HG03521 (cell line): Measurements from ENCODE around the gene PCDH12.
"Not testable (repeated sequence)": the region's sequence is repeated elsewhere in the genome, so short reads cannot be mapped to it uniquely, and the experiment has no call there.

Source experiments
- ATAC-seq: cut with Tn5 transposase; IDR thresholded peaks from one replicate; pipeline ENCODE4 v1.9.1; 2021; ENCODE audit warnings: mild to moderate bottlenecking, moderate library complexity; ENCODE audit not compliant: unreplicated experiment

The PCDH12 gene

GRCh38 chr5:141941307-141941706, 16.7 kb downstream of the PCDH12 start:
- ATAC-seq, result no peak

GRCh38 chr5:141940695-141941271, 17.2 kb downstream of the PCDH12 start:
- no peak for ATAC-seq

- no peak for ATAC-seq
Measured at GRCh38 chr5:141935538-141935937, 22.5 kb downstream of the PCDH12 start.

DNA sequence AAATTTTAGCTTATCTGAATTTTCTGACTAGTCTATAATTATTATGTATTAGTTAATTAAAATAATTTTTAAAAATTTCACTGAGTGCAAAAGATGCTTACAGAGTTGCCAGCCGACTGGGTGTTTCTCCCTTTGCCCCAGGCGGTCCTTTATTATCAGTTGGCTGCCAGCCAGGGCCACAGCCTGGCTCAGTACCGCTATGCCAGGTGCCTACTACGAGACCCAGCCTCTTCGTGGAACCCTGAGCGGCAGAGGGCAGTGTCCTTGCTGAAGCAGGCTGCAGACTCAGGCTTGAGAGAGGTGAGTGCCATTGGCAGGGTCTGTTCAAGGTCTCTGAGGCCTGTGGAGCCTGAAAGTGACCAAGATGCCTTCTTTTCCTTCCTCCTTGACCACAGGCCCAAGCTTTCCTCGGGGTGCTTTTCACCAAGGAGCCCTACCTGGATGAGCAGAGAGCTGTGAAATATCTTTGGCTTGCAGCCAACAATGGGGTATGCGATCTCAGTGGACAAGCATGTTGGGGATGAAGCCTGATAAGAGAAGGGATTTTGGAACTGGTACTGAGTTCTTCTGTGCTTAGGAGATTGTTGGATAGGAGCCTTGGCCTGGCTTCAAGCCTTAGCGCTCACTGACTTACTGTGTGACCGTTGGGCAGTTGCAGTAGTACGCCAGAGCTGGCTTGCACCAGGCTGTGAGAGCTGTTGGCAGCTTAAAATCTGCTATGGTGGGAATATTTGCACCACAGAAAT, 23.7 kb downstream of the PCDH12 start:
- no peak for ATAC-seq

DNA sequence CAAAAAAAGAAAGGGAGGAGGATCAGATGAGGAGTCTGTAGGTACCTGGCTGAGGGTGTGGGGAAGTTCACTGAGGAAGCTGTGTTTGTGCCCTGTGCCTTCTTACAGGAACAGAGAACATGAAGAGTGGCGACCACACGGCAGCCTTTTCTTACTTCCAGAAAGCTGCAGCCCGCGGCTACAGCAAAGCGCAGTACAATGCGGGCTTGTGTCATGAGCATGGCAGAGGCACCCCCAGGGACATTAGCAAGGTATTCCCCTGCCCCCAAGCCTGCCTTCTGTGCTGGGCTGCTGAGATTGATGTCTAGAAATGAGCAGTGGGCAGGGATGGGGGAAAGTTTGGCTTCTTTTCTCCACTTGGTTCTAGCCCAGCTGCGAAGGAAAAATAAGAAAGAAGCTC, 24.9 kb downstream of the PCDH12 start:
- no peak for ATAC-seq

DNA sequence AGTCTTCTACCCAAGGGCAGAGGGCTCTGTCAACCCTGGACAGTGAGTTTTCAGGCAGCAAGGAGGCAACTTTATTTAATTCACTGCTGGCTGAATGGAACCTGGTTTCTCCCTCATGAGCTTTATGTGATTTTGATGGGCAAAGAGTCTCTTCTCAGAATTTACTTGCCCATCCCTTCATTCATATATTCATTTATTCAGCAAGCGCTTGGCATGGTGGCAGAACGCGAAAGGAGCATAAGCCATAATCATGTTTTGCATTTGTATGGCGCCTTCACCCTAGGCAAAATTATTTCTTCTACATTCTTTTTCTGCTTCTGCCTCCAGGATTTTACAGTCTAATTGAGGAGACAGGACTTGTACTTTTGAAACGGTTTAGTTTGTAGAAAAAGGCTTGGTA, 26.3 kb downstream of the PCDH12 start:
- no peak for ATAC-seq

DNA sequence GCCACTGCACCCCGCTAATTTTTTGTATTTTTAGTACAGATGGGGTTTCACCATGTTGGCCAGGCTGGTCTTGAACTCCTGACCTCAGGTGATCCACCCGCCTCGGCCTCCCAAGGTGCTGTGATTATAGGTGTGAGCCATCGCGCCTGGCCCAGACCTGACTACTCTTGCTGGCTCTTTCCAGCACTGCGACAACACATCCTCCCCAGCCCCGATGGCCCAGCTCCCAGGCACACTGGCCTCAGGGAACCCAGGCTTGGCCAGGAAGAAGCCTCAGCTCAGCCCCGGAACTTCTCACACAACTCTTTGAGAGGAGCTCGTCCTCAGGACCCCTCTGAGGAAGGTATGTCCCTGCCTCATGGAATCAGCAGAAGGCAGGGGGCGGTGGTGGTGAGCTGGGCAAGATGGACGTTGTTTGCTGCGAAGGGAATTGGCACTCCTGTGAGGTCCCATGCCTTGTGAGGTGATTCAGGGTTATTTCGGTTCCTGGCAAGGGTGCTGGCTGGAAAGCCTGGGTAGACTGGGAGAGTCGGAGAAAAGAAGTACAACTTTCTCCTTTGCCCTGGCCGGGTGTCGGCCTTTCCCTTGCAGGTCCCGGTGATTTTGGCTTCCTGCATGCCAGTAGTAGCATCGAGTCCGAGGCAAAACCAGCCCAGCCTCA, 28.5 kb downstream of the PCDH12 start:
- ATAC-seq, result no peak

- no peak for ATAC-seq
Measured at GRCh38 chr5:141928051-141928450, 30.0 kb downstream of the PCDH12 start.

DNA sequence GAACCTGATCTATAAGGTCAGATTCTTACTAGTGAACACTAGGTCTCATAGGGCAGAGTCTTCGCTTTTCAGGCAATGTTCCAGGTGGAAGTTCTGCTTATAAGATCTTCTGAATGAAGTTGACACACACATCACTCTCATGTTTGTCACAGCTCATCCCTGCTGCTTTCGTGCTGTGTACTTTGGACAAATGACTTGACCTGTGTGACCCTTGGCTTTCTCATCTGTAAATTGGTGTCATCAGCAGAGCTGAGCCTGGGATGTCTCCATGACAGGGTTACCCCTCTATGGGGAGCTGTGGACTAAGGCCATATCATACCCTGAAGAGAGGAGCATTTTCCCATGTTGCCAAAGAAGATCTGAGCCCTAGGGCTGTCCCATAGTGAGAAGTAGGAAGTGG, 31.6 kb downstream of the PCDH12 start:
- ATAC-seq, result no peak

DNA sequence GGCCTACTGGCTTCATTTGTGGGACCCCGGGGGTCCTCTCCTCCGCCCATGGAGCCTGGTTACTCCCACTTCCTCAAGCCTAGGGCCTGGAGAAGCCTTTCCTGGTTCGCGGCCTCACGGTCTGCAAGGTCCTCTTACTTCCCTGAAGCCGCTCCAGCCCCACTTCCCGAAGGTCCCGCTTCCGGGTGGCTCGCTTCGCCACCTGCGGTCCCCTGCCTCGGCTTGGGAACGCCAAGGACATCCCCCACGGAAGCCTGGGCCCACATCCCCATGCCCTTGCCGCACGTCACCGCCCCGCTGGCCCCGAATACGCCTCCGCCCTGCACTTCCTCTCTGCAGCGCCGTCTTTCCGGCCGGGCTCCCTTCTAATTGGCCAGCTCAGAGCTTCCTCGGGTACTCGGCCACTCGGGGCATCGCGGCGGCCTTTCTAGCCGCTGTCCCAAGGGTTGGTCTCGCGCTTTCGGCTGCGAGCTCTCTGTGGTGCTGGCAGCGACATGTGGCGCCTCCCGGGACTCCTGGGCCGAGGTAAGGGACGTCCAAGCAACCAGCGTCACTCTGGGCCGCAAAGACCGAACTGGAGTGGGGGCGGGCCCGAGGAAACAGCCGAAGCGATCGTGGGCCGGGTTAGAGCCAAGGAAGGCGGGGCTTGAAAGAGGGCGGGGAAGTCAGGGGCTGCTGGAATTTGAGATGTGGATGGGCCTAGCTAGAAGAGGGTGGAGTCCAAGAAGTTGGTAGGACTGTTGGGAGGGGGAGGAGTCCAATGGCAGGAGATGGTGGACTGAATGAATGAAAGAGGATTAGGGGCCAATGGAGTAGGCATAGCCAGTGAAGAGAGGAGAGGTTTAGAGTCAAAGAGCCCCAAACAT, 34.3 kb downstream of the PCDH12 start, which contains the start of gene DELE1:
TSS of gene DELE1 (plus strand) at position 424 of the 866 bp plus-strand sequence. CDS start at position 495, 71 bp downstream.
- peak; percentile 97 for ATAC-seq

GRCh38 chr5:141922827-141923447, 35.1 kb downstream of the PCDH12 start:
- not testable (repeated sequence) for ATAC-seq

DNA sequence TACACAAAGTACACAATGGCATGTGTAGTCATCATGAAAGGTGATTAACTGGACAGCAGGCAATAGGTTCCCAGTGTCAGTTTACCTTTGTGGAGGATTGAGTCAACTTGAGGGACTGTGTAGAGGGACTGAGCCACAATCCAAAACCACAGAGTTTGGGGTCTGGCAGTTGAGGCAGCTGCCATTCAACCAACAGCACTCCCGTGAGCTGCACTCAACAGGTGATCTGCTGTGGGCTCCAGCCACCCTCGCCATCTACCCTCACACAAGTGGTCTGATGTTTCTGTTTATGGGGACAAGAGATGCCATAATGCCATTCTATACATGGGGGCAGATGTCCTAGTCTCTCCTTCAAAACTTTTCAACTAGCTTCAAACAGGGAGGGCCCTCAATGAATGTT, 37.2 kb downstream of the PCDH12 start:
- no peak for ATAC-seq

DNA sequence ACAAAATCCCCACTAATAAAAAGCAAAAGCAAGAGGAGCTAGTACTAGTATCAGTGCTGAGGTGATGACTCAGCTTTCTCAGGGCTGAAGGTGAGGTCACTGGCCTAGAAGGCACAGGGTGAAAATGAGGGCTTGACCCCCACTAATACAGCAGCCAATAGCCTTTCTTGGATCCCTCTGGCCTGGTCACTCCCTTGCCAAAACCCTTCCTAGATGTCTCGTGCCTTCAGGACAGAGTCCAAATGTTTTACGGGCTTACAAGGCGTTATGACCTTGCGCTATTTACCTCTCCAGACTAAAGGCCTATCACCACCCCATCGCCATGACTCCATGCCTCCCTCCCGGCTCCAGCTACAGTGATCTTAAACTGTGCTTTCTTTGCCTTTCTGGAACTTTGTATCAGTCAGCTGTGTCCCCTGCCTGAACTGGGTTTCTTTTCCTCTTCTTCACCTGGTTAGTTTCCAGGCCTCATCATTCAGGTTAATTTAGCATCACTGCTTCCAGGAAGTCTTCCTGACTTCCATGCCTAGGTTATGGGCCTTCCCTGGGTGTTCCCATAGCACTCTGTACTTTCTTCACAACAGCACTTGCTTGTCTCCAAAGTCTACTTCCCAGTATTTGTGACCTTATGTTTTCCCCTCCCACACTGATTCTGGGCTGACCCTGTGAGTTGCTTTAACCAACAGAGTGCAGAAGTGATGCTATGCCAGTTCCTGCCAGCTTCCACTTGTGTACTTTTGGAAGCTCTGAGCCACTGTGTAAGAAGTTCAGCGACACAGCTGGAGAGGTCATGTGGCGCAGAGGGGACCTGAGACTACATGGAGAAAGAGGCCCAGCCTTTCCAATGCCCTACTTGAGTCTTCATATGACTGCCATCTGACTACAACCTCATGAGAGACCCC, 38.5 kb downstream of the PCDH12 start:
- no peak for ATAC-seq

GRCh38 chr5:141917760-141918159, 40.2 kb downstream of the PCDH12 start:
- ATAC-seq, result no peak

DNA sequence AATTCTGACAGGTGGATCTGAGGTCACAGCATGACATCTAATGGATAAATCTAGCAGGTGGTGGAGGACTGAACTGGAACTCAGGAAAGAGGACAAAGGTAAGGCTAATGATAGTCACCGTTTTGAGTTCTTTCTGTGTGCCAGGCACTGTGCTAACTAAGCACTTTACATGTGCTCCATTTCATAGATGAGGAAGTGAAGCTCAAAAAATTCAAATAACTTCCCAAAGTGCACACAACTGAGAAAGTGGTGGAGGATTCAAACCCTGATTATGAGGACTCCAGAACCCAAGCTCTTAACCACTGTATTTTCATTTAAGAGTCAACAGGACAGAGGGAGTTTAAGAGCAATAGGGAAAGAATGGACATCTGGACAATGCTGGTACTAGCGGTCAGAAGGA, 41.5 kb downstream of the PCDH12 start:
- ATAC-seq, result no peak

DNA sequence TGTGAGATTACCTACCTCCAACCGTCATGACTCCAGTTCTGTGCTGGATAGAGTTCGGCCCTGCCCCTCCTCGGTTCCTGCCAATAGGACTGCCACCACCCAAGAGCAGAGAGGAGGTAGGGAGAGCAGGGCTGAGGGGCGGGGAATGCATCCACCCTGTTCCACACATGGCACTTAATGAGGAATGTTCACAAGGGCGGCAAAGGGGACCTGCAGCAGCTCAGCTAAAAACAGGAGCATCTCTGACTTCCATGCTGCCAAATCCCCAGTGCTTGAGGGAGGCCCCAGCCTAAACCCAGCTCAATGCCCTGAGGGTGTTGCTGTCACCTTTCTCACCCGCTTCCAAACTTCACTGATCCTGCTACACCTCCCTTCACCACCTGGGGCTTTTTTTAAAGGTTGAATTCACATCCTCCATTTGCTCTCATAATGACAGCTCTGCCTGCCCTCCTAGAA, 42.1 kb downstream of the PCDH12 start:
- ATAC-seq, result no peak

DNA sequence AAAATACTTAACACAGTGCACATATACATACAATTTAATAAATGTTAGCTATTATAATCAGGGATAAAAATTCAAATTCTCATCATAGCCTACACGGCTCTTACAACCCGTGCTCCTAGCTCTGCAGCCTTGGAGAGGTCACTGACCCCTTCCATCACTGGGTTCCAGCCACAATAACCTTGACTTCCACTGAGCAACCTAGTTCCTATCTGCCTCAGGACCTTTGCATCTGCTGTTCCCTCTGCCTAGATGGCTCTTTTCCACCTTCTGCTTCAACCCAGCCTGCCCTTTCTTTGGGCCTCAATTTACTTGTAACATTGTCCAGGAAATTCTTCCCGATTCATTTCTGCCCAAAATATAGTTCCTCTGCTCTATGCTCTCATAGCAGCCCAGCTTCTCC, 43.2 kb downstream of the PCDH12 start:
- no peak for ATAC-seq

- ATAC-seq, result no peak
Measured at GRCh38 chr5:141914199-141914743, 43.7 kb downstream of the PCDH12 start.

GRCh38 chr5:141913560-141914198, 44.3 kb downstream of the PCDH12 start:
- no peak for ATAC-seq
